Measurements from ENCODE around the gene TANGO2. TPM values are rescaled to one million over a fixed set of nuclear protein-coding genes. Genes with fewer than 3 reads are reported as not detected.

Gene TANGO2
- total RNA-seq, 1 donor from 2014 or later, result 44.2 TPM

- H3K36me3 ChIP-seq (ENCODE audit: control insufficient read depth, insufficient read depth, low read length), result peaks cover 5% of the 10 kb centered on the region
- TF ChIP-seq, protein P1, sequence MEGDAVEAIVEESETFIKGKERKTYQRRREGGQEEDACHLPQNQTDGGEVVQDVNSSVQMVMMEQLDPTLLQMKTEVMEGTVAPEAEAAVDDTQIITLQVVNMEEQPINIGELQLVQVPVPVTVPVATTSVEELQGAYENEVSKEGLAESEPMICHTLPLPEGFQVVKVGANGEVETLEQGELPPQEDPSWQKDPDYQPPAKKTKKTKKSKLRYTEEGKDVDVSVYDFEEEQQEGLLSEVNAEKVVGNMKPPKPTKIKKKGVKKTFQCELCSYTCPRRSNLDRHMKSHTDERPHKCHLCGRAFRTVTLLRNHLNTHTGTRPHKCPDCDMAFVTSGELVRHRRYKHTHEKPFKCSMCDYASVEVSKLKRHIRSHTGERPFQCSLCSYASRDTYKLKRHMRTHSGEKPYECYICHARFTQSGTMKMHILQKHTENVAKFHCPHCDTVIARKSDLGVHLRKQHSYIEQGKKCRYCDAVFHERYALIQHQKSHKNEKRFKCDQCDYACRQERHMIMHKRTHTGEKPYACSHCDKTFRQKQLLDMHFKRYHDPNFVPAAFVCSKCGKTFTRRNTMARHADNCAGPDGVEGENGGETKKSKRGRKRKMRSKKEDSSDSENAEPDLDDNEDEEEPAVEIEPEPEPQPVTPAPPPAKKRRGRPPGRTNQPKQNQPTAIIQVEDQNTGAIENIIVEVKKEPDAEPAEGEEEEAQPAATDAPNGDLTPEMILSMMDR (IDR thresholded peaks at IDR 0.05; ENCODE audit: insufficient read depth, low read length, severe bottlenecking), result no peak
- DNase-seq (ENCODE audit: low read depth), result no peak
Measured at GRCh38 chr22:20043057-20043996, 22.4 kb downstream of the TANGO2 start.

DNA sequence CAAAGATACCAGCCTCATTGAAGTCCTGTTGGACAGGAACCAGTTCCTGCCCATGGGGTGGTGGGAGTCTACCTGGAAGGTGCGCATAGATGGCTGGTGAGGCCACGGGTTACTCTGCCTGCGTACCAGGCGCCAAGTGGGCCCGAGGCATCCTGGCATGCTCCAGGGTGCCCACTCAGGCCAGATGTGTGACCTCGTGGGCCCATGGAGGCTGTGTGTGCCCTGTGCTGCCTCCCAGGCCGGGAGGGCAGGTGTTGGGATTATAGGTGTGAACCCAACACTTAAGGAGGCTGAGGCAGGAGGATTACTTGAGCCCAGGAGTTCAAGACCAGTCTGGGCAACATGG lies 23.1 kb downstream of the TANGO2 start:
- FAIRE-seq (no peak), DNase-seq (ENCODE audit: low read depth) (no peak)
- peaks cover 5% of the 10 kb centered on the region for H3K36me3 ChIP-seq (ENCODE audit: control insufficient read depth, insufficient read depth, low read length)
- H3K27me3 ChIP-seq (ENCODE audit: control insufficient read depth, insufficient read depth, low read length), result no peaks in the 10 kb centered on the region
- no peak overlapping the region for H3K4me3 ChIP-seq (ENCODE audit: low read depth, low read length)
- TF ChIP-seq, protein P1 (IDR thresholded peaks at IDR 0.05; ENCODE audit: insufficient read depth, low read length, severe bottlenecking), result no peak

More at GRCh38 chr22:20043057-20043996, 22.4 kb downstream of the TANGO2 start:
- peak; percentile 28 for FAIRE-seq
- H3K27me3 ChIP-seq (ENCODE audit: control insufficient read depth, insufficient read depth, low read length), result no peaks in the 10 kb centered on the region
- H3K4me3 ChIP-seq (ENCODE audit: low read depth, low read length), result no peak overlapping the region

DNA sequence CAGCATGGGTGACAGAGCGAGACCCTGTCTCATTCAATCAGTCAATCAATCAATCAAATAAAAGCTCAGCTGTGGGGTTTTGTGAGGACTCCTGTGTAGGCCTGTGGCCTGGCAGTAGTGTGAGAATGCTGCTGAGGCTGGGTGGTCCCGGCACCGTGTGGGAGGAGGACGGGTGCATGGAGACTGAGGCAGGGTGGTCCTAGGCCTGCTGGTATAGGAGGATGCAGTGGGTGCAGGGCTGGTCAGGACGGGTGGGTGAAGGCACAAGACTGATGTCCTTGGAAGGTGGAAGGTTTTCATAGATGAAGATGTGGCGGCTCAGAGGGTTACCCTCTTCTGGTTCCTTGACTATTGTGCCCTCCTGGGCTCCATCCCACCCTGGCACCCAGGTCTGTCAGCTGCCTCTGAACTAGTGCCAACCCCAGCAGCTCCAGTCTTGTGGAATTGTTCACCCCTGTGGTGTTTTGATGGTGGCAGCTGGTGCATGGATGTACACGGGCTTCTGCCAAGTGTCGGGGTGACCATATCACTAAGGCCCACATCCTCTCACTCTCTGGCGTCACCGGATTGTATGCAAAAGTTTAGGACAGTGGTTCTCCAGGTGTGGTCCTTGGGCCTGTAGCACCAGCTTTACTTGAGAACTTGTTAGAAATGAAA lies 23.7 kb downstream of the TANGO2 start:
- peaks cover 5% of the 10 kb centered on the region for H3K36me3 ChIP-seq (ENCODE audit: control insufficient read depth, insufficient read depth, low read length)
- TF ChIP-seq, protein P1 (IDR thresholded peaks at IDR 0.05; ENCODE audit: insufficient read depth, low read length, severe bottlenecking), result no peak
- H3K4me3 ChIP-seq (ENCODE audit: low read depth, low read length), result no peak overlapping the region
- no peaks in the 10 kb centered on the region for H3K27me3 ChIP-seq (ENCODE audit: control insufficient read depth, insufficient read depth, low read length)
- DNase-seq (ENCODE audit: low read depth) (no peak), FAIRE-seq (no peak)

- no peak for FAIRE-seq
Measured at GRCh38 chr22:20046730-20047129, 25.8 kb downstream of the TANGO2 start.

GRCh38 chr22:20051927-20052308 lies 31.0 kb downstream of the TANGO2 start:
- H3K27me3 ChIP-seq (ENCODE audit: control insufficient read depth, insufficient read depth, low read length), result no peaks in the 10 kb centered on the region
- peaks cover 12% of the 10 kb centered on the region for H3K36me3 ChIP-seq (ENCODE audit: control insufficient read depth, insufficient read depth, low read length)
- FAIRE-seq, result no peak
- TF ChIP-seq, protein P1 (IDR thresholded peaks at IDR 0.05; ENCODE audit: insufficient read depth, low read length, severe bottlenecking), result no peak
- no peak overlapping the region for H3K4me3 ChIP-seq (ENCODE audit: low read depth, low read length)
- DNase-seq (ENCODE audit: low read depth), result no peak

More at GRCh38 chr22:20046730-20047129, 25.8 kb downstream of the TANGO2 start:
- TF ChIP-seq, protein P1 (IDR thresholded peaks at IDR 0.05; ENCODE audit: insufficient read depth, low read length, severe bottlenecking), result no peak
- no peaks in the 10 kb centered on the region for H3K27me3 ChIP-seq (ENCODE audit: control insufficient read depth, insufficient read depth, low read length)
- no peak overlapping the region for H3K4me3 ChIP-seq (ENCODE audit: low read depth, low read length)
- no peak for DNase-seq (ENCODE audit: low read depth)
- peaks cover 1% of the 10 kb centered on the region for H3K36me3 ChIP-seq (ENCODE audit: control insufficient read depth, insufficient read depth, low read length)
